Neural cell (in vitro differentiated cells): ENCODE data around the gene TMCO4.

ENCODE experiments used
- SMC3 ChIP-seq: fragments of 450-650 bp; conservative IDR thresholded peaks from 2 replicates; pipeline ENCODE4 v1.6.1; 2014; ENCODE audit warnings: antibody characterized with exemption, mild to moderate bottlenecking, moderate library complexity; ENCODE audit not compliant: poor library complexity
- TAF1 ChIP-seq: IDR thresholded peaks from 2 replicates; pipeline ENCODE4 v1.6.1; 2012; ENCODE audit warnings: low read depth
- TF ChIP-seq, protein P1 (sequence below): fragments of 450-650 bp; IDR thresholded peaks from 2 replicates; pipeline ENCODE4 v1.5.1; 2014; ENCODE audit warnings: antibody characterized with exemption, mild to moderate bottlenecking, moderate library complexity; ENCODE audit not compliant: poor library complexity, severe bottlenecking

GRCh38 chr1:19776933-19777332 is 22.8 kb downstream of the TMCO4 start:
- no peak for TF ChIP-seq SMC3
- TF ChIP-seq, protein P1, sequence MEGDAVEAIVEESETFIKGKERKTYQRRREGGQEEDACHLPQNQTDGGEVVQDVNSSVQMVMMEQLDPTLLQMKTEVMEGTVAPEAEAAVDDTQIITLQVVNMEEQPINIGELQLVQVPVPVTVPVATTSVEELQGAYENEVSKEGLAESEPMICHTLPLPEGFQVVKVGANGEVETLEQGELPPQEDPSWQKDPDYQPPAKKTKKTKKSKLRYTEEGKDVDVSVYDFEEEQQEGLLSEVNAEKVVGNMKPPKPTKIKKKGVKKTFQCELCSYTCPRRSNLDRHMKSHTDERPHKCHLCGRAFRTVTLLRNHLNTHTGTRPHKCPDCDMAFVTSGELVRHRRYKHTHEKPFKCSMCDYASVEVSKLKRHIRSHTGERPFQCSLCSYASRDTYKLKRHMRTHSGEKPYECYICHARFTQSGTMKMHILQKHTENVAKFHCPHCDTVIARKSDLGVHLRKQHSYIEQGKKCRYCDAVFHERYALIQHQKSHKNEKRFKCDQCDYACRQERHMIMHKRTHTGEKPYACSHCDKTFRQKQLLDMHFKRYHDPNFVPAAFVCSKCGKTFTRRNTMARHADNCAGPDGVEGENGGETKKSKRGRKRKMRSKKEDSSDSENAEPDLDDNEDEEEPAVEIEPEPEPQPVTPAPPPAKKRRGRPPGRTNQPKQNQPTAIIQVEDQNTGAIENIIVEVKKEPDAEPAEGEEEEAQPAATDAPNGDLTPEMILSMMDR = no peak
- no peak for TF ChIP-seq TAF1
